GM13977 (cell line): ENCODE results near the gene NRP1.

Source experiments
- DNase-seq: peaks from one replicate; pipeline ENCODE4 v3.0.0; 2012; ENCODE audit warnings: low spot score
- CTCF ChIP-seq: IDR thresholded peaks from 2 replicates; pipeline ENCODE4 v1.5.1; 2012; ENCODE audit warnings: mild to moderate bottlenecking, control low read depth; ENCODE audit not compliant: insufficient read depth; ENCODE audit errors: extremely low read depth, missing control alignments
- in situ Hi-C: fragments of 300-500 bp; cut with MboI; formaldehyde crosslinking; loops from one replicate; pipeline ENCODE4 v1.12.0; 2022; ENCODE audit warnings: low sequenced_read_pairs, low pct_unique_long_range_greater_than_20kb, mixed read lengths, inconsistent platforms; ENCODE audit not compliant: unreplicated experiment

NRP1 gene

GRCh38 chr10:33136271-33136670, 198.2 kb downstream of the NRP1 start:
- DNase-seq, result no peak
- in situ Hi-C loops, result no loop called here
- no peak for TF ChIP-seq CTCF

DNA sequence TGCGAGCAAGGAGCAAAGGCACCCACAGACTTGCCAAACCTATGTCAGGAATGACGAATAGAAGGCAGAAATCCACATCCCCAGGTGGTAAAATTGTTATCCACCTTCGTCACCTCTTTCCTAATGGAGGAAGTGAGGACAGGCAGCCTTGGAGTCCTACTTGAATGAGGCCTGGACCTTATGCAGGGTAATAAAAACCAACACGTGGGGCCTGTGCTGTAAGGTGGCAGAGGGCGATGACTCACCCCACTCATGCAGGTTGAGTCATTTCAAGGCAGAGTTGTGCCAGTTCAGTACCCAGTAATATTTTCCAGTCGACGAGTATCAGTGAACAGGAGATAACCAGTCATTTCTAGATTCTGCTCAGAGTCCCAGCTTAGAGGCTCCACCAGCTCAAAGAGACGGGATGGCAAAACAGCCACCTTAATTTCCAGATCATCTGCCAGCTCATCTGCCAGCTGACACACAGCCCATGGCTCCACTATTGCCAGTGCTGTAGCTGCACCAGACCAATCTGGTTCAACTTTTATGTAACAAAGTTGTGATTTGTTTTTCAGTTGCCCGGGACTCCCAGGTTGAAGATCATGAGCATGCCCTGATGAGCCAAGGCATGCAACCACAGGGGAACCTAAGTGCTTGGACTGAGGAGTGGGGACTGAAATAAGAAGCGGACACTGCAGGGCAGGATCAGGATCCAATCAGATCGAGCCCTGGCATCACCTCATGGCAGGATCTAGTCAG, 200.3 kb downstream of the NRP1 start:
- no peak for DNase-seq
- in situ Hi-C loops, result no loop called here
- TF ChIP-seq CTCF, result no peak

- TF ChIP-seq CTCF, result no peak
- in situ Hi-C loops, result no loop called here
- no peak for DNase-seq
These were observed 200.9 kb downstream of the NRP1 start for GRCh38 chr10:33133557-33133956.

- no peak for DNase-seq
- TF ChIP-seq CTCF, result no peak
- in situ Hi-C loops, result no loop called here
These were observed 201.8 kb downstream of the NRP1 start for GRCh38 chr10:33132626-33133025.

- DNase-seq, result no peak
- TF ChIP-seq CTCF, result no peak
- in situ Hi-C loops, result no loop called here
These were observed 204.5 kb downstream of the NRP1 start for GRCh38 chr10:33129996-33130386.

DNA sequence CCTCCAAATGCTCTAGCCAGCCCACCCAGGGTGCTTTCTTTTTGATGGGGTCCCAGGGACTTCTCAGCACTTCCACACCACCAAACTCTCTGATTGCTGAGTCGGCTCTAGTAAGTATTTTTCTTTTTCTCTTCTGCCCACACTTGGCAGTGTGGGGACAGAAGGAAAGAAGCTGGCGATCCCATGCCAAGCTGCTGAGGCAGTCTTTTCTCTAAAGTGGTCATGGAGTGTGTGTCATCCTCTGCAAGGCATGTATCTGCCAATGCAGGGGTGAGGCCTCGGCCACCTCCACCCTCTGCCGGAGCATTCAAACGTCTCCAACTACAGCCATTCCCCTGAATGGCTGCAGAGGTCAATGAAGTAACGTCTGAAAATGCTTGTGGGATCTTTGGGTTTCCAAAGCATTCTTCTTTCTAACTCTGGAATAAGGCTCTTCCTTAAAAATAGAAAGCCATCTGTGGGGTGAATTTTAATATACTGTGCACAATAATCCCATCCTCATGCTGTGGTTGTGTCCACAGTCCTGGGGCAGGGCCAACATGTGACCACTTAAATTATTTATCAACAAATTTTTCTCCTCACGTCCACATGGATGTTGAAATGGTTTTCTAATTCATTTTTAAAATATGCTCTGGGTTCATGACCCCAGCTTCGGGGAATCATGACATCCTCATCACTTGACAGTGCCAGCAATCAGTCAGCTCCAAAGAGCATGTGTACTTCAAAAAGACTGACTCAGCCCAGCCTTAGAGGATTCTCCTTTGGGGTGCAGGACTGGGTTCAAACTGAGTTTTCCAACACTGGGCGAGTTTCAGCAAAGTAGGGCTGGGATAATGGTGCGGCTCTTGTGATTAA, 205.1 kb downstream of the NRP1 start:
- in situ Hi-C loops, result no loop called here
- TF ChIP-seq CTCF, result no peak
- no peak for DNase-seq
